Heart left ventricle (tissue), 13 donors: ENCODE measurements around the gene PLPPR5.

Source experiments
- POLR2A ChIP-seq, 2 donors: fragments of 450-650 bp; IDR thresholded peaks; one replicate each; pipeline ENCODE4 v1.6.1; 2017; ENCODE audit warnings: antibody characterized with exemption in 2 of 2, mild to moderate bottlenecking in 2 of 2, moderate library complexity in 2 of 2
- TF ChIP-seq, protein P1 (sequence below), 12 donors: fragments of 200-600 bp; sonication (generic) in 4 of 12; IDR thresholded peaks; one replicate each; pipeline versions ENCODE4 v1.5.0 to v1.8.0; 2018 to 2022; ENCODE audit warnings: antibody characterized with exemption in 12 of 12, mild to moderate bottlenecking in 5 of 12
- donor health status: ischemic (EF 13 %, LVEDD 7.1; RV severe dilation, severe dysfunction).
- donor health status: DM: no; HTN: yes; CAD: no.
- donor health status: DM: no; HTN: no; CAD: no.
- donor health status: ischemic (EF 25% LVEDD 6.9; RV normal size, moderate dysfunction).
- donor health status: ischemic (EF 25% LVEDD 5.7; RV mildly dilated, moderate dysfunction).
- donor health status: ischemic (EF 35%, LVEDD 5.7; RV mildly dilated, moderate dysfunction).
- donor health status: nonischemic (EF 11% LVEDD 7.7; RV severe dilation, severe dysfunction).
- donor health status: DM: yes; HTN: yes; CAD: no.
- donor health status: PGD.
- donor health status: ischemic (EF 29% LVEDD 5.4; RV normal size, mild dysfunction).
- donor health status: nonischemic (EF 23%, LVEDD 6.1; RV moderate dilation, normal function).

DNA sequence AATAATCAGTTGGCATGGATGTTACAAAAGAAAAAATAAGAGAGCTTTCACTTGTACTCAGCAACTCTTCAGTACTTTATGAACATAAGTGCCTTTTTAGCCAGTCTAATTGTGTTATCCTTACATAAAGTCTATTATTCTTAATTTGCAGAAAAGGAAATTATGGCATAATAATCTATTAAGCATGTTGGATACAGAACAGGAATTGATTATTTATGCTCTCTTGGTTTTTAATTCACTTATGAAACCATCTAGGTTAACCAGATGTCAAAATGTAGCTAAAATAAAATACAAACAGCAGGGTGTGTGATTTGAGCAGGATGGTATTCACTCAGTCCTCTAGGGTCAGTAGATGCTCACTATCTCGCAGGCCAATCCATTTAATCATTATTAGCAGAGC lies 79.7 kb downstream of the PLPPR5 start:
- TF ChIP-seq POLR2A (IDR thresholded peaks at IDR 0.05) = no peak
- TF ChIP-seq, protein P1, sequence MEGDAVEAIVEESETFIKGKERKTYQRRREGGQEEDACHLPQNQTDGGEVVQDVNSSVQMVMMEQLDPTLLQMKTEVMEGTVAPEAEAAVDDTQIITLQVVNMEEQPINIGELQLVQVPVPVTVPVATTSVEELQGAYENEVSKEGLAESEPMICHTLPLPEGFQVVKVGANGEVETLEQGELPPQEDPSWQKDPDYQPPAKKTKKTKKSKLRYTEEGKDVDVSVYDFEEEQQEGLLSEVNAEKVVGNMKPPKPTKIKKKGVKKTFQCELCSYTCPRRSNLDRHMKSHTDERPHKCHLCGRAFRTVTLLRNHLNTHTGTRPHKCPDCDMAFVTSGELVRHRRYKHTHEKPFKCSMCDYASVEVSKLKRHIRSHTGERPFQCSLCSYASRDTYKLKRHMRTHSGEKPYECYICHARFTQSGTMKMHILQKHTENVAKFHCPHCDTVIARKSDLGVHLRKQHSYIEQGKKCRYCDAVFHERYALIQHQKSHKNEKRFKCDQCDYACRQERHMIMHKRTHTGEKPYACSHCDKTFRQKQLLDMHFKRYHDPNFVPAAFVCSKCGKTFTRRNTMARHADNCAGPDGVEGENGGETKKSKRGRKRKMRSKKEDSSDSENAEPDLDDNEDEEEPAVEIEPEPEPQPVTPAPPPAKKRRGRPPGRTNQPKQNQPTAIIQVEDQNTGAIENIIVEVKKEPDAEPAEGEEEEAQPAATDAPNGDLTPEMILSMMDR (IDR thresholded peaks at IDR 0.05) = no peak
